Measurements from ENCODE around the gene DENND2A. TPM values are rescaled to one million over a fixed set of nuclear protein-coding genes. Genes with fewer than 3 reads are reported as not detected.

The DENND2A gene
- not detected for polyA plus RNA-seq

- H3K27ac Mint-ChIP-seq = peak within 1 kb of the TSS in 1 of 6 donors; percentile 3
- DNase-seq = no peak
- peak within 1 kb of the TSS; percentile 78 to 90 (median 82) for H3K4me3 Mint-ChIP-seq
These were observed at the start of gene DENND2A for GRCh38 chr7:140640727-140641523. Gene DENND2A, minus strand, starts transcription at chr7:140640813. Its CDS starts 38,416 bp downstream, at chr7:140602397.

GRCh38 chr7:140689199-140690152 lies 48.9 kb upstream of the DENND2A start:
- H3K27me3 Mint-ChIP-seq (ENCODE audit: low read depth in 3 of 3) = no peaks in the 10 kb centered on the region
- no peak for DNase-seq
- no peaks in the 10 kb centered on the region for H3K9me3 Mint-ChIP-seq
- H3K27ac Mint-ChIP-seq = no peak overlapping the region
- H3K4me1 Mint-ChIP-seq = no peaks in the 10 kb centered on the region
- H3K4me3 Mint-ChIP-seq = no peak overlapping the region
- H3K36me3 Mint-ChIP-seq = peaks cover 0 to 14% (median 8%) of the 10 kb centered on the region in 3 donors

More at GRCh38 chr7:140640727-140641523, at the start of gene DENND2A:
- H3K36me3 Mint-ChIP-seq = peaks cover 0 to 8% (median 4%) of the 10 kb centered on the region in 3 donors
- peaks cover 11 to 17% of the 10 kb centered on the region in 2 donors for H3K4me1 Mint-ChIP-seq
- H3K9me3 Mint-ChIP-seq = no peaks in the 10 kb centered on the region
- peaks cover 15 to 39% (median 24%) of the 10 kb centered on the region in 3 donors for H3K27me3 Mint-ChIP-seq (ENCODE audit: low read depth in 3 of 3)

GRCh38 chr7:140688341-140688740 lies 47.7 kb upstream of the DENND2A start:
- DNase-seq = no peak
- no peak overlapping the region for H3K27ac Mint-ChIP-seq
- no peak overlapping the region for H3K4me3 Mint-ChIP-seq
- H3K9me3 Mint-ChIP-seq = no peaks in the 10 kb centered on the region
- no peaks in the 10 kb centered on the region for H3K27me3 Mint-ChIP-seq (ENCODE audit: low read depth in 3 of 3)
- peaks cover 0 to 17% (median 13%) of the 10 kb centered on the region in 3 donors for H3K36me3 Mint-ChIP-seq
- H3K4me1 Mint-ChIP-seq = no peaks in the 10 kb centered on the region

- no peak overlapping the region for H3K27ac Mint-ChIP-seq
These were observed 46.3 kb upstream of the DENND2A start for GRCh38 chr7:140686921-140687320.

GRCh38 chr7:140685407-140686087 lies 44.9 kb upstream of the DENND2A start:
- no peak for DNase-seq

More at GRCh38 chr7:140686921-140687320, 46.3 kb upstream of the DENND2A start:
- Mint-ChIP-seq H3K36me3 (peaks cover 0 to 18% (median 14%) of the 10 kb centered on the region in 3 donors), H3K4me1 (no peaks in the 10 kb centered on the region), H3K9me3 (no peaks in the 10 kb centered on the region), H3K4me3 (no peak overlapping the region), H3K27me3 (ENCODE audit: low read depth in 3 of 3) (no peaks in the 10 kb centered on the region)
- no peak for DNase-seq

GRCh38 chr7:140684066-140684950 lies 43.7 kb upstream of the DENND2A start:
- peak overlapping the region in 1 of 6 donors; percentile 14 for H3K27ac Mint-ChIP-seq
- H3K36me3 Mint-ChIP-seq = peaks cover 6 to 31% (median 23%) of the 10 kb centered on the region in 3 donors
- H3K4me3 Mint-ChIP-seq = no peak overlapping the region
- H3K4me1 Mint-ChIP-seq = no peaks in the 10 kb centered on the region
- no peaks in the 10 kb centered on the region for H3K27me3 Mint-ChIP-seq (ENCODE audit: low read depth in 3 of 3)
- no peaks in the 10 kb centered on the region for H3K9me3 Mint-ChIP-seq
- DNase-seq = no peak

More at GRCh38 chr7:140685407-140686087, 44.9 kb upstream of the DENND2A start:
- Mint-ChIP-seq H3K9me3 (no peaks in the 10 kb centered on the region), H3K27ac (peak overlapping the region in 1 of 6 donors; percentile 24), H3K36me3 (peaks cover 5 to 21% (median 18%) of the 10 kb centered on the region in 3 donors), H3K27me3 (ENCODE audit: low read depth in 3 of 3) (no peaks in the 10 kb centered on the region), H3K4me3 (no peak overlapping the region), H3K4me1 (no peaks in the 10 kb centered on the region)

GRCh38 chr7:140683657-140684056 lies 43.0 kb upstream of the DENND2A start:
- no peak for DNase-seq
- no peak overlapping the region for H3K4me3 Mint-ChIP-seq
- H3K36me3 Mint-ChIP-seq = peaks cover 6 to 35% (median 27%) of the 10 kb centered on the region in 3 donors
- H3K9me3 Mint-ChIP-seq = no peaks in the 10 kb centered on the region
- no peak overlapping the region for H3K27ac Mint-ChIP-seq
- no peaks in the 10 kb centered on the region for H3K4me1 Mint-ChIP-seq
- no peaks in the 10 kb centered on the region for H3K27me3 Mint-ChIP-seq (ENCODE audit: low read depth in 3 of 3)

- no peak overlapping the region for H3K4me3 Mint-ChIP-seq
- H3K27ac Mint-ChIP-seq = no peak overlapping the region
- DNase-seq = no peak
- H3K27me3 Mint-ChIP-seq (ENCODE audit: low read depth in 3 of 3) = peaks cover 0 to 3% (median 2%) of the 10 kb centered on the region in 3 donors
- no peaks in the 10 kb centered on the region for H3K9me3 Mint-ChIP-seq
- H3K4me1 Mint-ChIP-seq = no peaks in the 10 kb centered on the region
- H3K36me3 Mint-ChIP-seq = peaks cover 11 to 43% (median 38%) of the 10 kb centered on the region in 3 donors
These were observed 41.2 kb upstream of the DENND2A start for GRCh38 chr7:140681766-140682165.

GRCh38 chr7:140680886-140681285 lies 40.3 kb upstream of the DENND2A start:
- H3K4me3 Mint-ChIP-seq = no peak overlapping the region
- no peaks in the 10 kb centered on the region for H3K9me3 Mint-ChIP-seq
- no peak overlapping the region for H3K27ac Mint-ChIP-seq
- no peak for DNase-seq
- peaks cover 0 to 3% (median 2%) of the 10 kb centered on the region in 3 donors for H3K27me3 Mint-ChIP-seq (ENCODE audit: low read depth in 3 of 3)
- peaks cover 11 to 47% (median 36%) of the 10 kb centered on the region in 3 donors for H3K36me3 Mint-ChIP-seq
- H3K4me1 Mint-ChIP-seq = peaks cover 0 to 6% of the 10 kb centered on the region in 2 donors

- H3K4me1 Mint-ChIP-seq = peaks cover 15 to 22% of the 10 kb centered on the region in 2 donors
- peaks cover 0 to 3% (median 2%) of the 10 kb centered on the region in 3 donors for H3K27me3 Mint-ChIP-seq (ENCODE audit: low read depth in 3 of 3)
- H3K9me3 Mint-ChIP-seq = no peaks in the 10 kb centered on the region
- no peak for DNase-seq
- peaks cover 11 to 43% (median 31%) of the 10 kb centered on the region in 3 donors for H3K36me3 Mint-ChIP-seq
- no peak overlapping the region for H3K4me3 Mint-ChIP-seq
- H3K27ac Mint-ChIP-seq = no peak overlapping the region
These were observed 38.6 kb upstream of the DENND2A start for GRCh38 chr7:140679186-140679585.

GRCh38 chr7:140678816-140679130 lies 38.2 kb upstream of the DENND2A start:
- Mint-ChIP-seq H3K27me3 (ENCODE audit: low read depth in 3 of 3) (peaks cover 0 to 3% (median 2%) of the 10 kb centered on the region in 3 donors), H3K4me3 (no peak overlapping the region), H3K36me3 (peaks cover 11 to 41% (median 26%) of the 10 kb centered on the region in 3 donors), H3K9me3 (no peaks in the 10 kb centered on the region), H3K4me1 (peaks cover 19 to 26% of the 10 kb centered on the region in 2 donors), H3K27ac (no peak overlapping the region)
- DNase-seq = no peak

GRCh38 chr7:140678081-140678815 lies 37.6 kb upstream of the DENND2A start:
- no peak overlapping the region for H3K27ac Mint-ChIP-seq
- no peak overlapping the region for H3K4me3 Mint-ChIP-seq
- peaks cover 11 to 41% (median 26%) of the 10 kb centered on the region in 3 donors for H3K36me3 Mint-ChIP-seq

More at GRCh38 chr7:140678081-140678815, 37.6 kb upstream of the DENND2A start:
- H3K27me3 Mint-ChIP-seq (ENCODE audit: low read depth in 3 of 3) = peaks cover 0 to 3% (median 2%) of the 10 kb centered on the region in 3 donors
- no peaks in the 10 kb centered on the region for H3K9me3 Mint-ChIP-seq
- no peak for DNase-seq
- peaks cover 22 to 29% of the 10 kb centered on the region in 2 donors for H3K4me1 Mint-ChIP-seq

All from immature natural killer cell (primary cell).